ENCODE data around the gene STARD8. TPM values are rescaled to one million over a fixed set of nuclear protein-coding genes. Genes with fewer than 3 reads are reported as not detected.
"Not testable (repeated sequence)": the region's sequence is repeated elsewhere in the genome, so short reads cannot be mapped to it uniquely, and the experiment has no call there.

The STARD8 gene
- total and polyA plus RNA-seq, 5 donors, result 6.0 to 12.2 (median 10.2) TPM

DNA sequence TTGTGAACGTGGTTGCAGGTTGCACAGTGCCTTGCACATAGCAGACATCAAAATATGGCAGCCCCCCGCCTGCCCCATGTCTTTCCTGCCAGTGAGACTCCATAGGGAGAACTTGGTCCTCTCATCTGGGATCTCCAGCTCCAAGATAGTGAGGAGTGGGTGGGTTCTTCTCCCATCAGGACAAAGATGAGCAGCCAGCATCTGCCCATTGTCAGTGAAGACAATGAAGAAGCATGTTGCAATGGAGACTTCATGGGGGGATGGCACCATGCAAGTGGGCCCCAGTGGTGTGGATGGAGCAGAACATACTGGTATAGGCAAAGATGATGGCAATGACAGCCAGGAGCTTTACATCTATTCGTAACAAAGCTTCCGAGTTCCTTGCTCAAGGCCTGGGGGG is 80.2 kb downstream of the STARD8 start:
- no peak for DNase-seq
- no peak for ATAC-seq
- Histone ChIP-seq H3K27ac (ENCODE audit: low read length) (no peak overlapping the region), H3K4me1 (ENCODE audit: control insufficient read depth, insufficient read depth, low read length) (no peaks in the 10 kb centered on the region), H3K27me3 (ENCODE audit: control insufficient read depth, insufficient read depth) (no peaks in the 10 kb centered on the region), H3K4me3 (ENCODE audit: low read length) (no peak overlapping the region), H3K9me3 (ENCODE audit: control insufficient read depth, low read length) (no peaks in the 10 kb centered on the region)
- intact Hi-C loops (cut with DNase I), result no loop called here
- 94% methylated on average over 4 of the region's 4 CpGs for WGBS

DNA sequence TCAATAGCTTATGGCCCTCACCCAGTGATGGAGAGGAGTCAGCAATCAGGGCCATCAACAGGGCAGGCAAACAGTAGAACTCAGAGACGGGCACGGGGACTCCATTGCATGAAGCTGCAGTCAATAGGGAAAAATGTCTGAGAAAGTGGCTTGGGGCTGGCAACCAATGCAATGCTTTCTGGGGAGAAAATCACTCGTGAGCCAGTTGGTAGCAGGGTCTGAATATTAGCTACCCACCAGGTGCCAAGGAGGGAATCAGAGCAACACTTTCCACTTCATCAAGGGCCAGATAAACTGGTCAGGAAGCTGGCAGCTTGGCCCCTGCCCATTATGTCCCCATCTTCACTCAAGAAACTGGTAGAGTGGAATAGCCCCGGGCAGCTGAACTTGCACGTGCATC is 80.7 kb downstream of the STARD8 start:
- H3K4me1 ChIP-seq (ENCODE audit: control insufficient read depth, insufficient read depth, low read length), result no peaks in the 10 kb centered on the region
- 91% methylated on average over 5 of the region's 5 CpGs for WGBS
- no peaks in the 10 kb centered on the region for H3K27me3 ChIP-seq (ENCODE audit: control insufficient read depth, insufficient read depth)
- ATAC-seq (no peak), DNase-seq (no peak)
- no peaks in the 10 kb centered on the region for H3K9me3 ChIP-seq (ENCODE audit: control insufficient read depth, low read length)
- no peak overlapping the region for H3K27ac ChIP-seq (ENCODE audit: low read length)
- H3K4me3 ChIP-seq (ENCODE audit: low read length), result no peak overlapping the region
- intact Hi-C loops (cut with DNase I), result no loop called here

DNA sequence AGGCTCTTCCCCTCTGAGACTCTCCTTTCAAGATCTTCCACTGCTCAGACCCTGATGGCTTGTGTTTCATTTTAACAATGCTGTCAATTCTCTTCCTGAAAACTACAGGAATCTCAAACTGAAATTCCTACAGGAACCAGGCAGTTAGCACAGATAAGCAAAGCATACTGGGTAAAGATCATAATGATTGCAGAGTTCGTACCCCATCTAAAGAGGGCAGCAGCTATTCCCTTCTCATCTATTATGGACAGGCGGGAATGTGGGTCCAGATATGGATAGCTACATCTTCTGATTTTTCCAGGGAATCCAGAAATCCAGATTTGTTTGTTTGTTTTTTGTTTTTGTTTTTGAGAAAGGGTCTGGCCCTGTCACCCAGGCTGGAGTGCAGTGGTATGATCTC is 83.8 kb downstream of the STARD8 start:
- intact Hi-C loops (cut with DNase I), result no loop called here
- H3K4me1 ChIP-seq (ENCODE audit: control insufficient read depth, insufficient read depth, low read length), result no peaks in the 10 kb centered on the region
- no peak overlapping the region for H3K27ac ChIP-seq (ENCODE audit: low read length)
- DNase-seq, result no peak
- no peak for ATAC-seq
- no peaks in the 10 kb centered on the region for H3K27me3 ChIP-seq (ENCODE audit: control insufficient read depth, insufficient read depth)
- H3K9me3 ChIP-seq (ENCODE audit: control insufficient read depth, low read length), result no peaks in the 10 kb centered on the region
- H3K4me3 ChIP-seq (ENCODE audit: low read length), result no peak overlapping the region
- 52% methylated on average over 2 of the region's 2 CpGs for WGBS

DNA sequence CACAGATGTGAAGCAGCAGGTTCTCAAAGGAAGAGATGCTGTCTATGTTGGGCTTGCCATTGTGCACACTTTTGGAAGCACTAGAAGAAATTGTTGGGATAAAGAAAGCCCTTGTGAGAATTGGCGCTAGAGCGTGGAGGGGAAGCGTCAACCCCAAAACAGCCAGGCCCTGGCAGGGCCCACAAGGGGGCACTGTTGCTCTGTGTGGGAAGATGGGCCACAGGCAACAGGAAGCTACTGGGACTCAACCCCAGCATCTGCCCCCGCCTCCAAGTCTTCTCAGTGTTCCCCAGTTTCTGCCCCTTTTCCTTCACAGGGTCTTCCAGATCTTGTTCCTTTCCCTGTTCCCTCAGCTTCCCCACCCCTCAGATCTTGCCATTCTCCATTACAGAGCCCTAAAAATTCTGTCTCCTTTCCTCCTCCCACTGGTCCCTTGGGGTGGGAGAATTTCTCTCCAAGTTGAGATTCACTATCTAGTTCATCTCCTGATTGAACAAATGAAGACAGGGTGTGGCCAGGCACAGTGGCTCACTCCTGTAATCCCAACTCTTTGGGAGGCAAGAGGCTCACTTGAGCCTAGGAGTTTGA is 85.5 kb downstream of the STARD8 start:
- ATAC-seq (peak; percentile 84 to 86), DNase-seq (peak; percentile 66 to 87 (median 87))
- no peaks in the 10 kb centered on the region for H3K27me3 ChIP-seq (ENCODE audit: control insufficient read depth, insufficient read depth)
- H3K4me3 ChIP-seq (ENCODE audit: low read length), result no peak overlapping the region
- no peak overlapping the region for H3K27ac ChIP-seq (ENCODE audit: low read length)
- H3K4me1 ChIP-seq (ENCODE audit: control insufficient read depth, insufficient read depth, low read length), result no peaks in the 10 kb centered on the region
- 11% methylated on average over 4 of the region's 4 CpGs for WGBS
- H3K9me3 ChIP-seq (ENCODE audit: control insufficient read depth, low read length), result no peaks in the 10 kb centered on the region
- intact Hi-C loops (cut with DNase I), result loop anchor here in 2 of 4 donors (2.0 kb wide), 1 partner anchor 76 kb away; no protein-coding TSS in a partner anchor

DNA sequence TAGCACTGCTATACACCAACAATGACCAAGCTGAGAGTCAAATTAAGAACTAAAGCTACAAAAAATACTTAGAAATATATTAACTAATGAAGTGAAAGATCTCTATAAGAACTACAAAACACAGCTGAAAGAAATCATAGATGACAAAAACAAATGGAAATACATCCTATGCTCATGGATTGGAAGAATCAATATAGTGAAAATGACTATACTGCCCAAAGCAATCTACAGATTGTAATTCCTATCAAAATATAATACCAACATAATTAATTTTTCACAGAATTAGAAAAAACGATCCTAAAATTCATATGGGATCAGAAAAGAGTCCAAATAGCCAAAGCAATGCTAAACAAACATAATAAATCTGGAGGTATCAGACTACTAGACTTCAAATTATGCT is 87.8 kb downstream of the STARD8 start:
- intact Hi-C loops (cut with DNase I), result no loop called here
- ATAC-seq, result no peak

DNA sequence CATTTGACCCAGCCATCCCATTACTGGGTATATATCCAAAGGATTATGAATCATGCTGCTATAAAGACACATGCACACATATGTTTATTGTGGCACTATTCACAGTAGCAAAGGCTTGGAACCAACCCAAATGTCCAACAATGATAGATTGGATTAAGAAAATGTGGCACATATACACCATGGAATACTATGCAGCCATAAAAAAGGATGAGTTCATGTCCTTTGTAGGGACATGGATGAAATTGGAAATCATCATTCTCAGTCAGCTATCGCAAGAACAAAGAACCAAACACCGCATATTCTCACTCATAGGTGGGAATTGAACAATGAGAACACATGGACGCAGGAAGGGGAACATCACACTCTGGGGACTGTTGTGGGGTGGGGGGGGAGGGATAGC is 94.4 kb downstream of the STARD8 start:
- H3K4me1 ChIP-seq (ENCODE audit: control insufficient read depth, insufficient read depth, low read length); ATAC-seq; H3K4me3 ChIP-seq (ENCODE audit: low read length); H3K27me3 ChIP-seq (ENCODE audit: control insufficient read depth, insufficient read depth); H3K9me3 ChIP-seq (ENCODE audit: control insufficient read depth, low read length); intact Hi-C loops (cut with DNase I); DNase-seq; H3K27ac ChIP-seq (ENCODE audit: low read length): not testable (repeated sequence)
- 90% methylated on average over 3 of the region's 3 CpGs for WGBS

More for the DNA sequence above, 87.8 kb downstream of the STARD8 start:
- H3K9me3 ChIP-seq (ENCODE audit: control insufficient read depth, low read length), result no peaks in the 10 kb centered on the region
- no peaks in the 10 kb centered on the region for H3K27me3 ChIP-seq (ENCODE audit: control insufficient read depth, insufficient read depth)
- H3K4me3 ChIP-seq (ENCODE audit: low read length), result no peak overlapping the region
- H3K27ac ChIP-seq (ENCODE audit: low read length), result no peak overlapping the region
- WGBS, result 49% methylated on average over 1 of the region's 1 CpG
- DNase-seq, result no peak
- H3K4me1 ChIP-seq (ENCODE audit: control insufficient read depth, insufficient read depth, low read length), result no peaks in the 10 kb centered on the region

DNA sequence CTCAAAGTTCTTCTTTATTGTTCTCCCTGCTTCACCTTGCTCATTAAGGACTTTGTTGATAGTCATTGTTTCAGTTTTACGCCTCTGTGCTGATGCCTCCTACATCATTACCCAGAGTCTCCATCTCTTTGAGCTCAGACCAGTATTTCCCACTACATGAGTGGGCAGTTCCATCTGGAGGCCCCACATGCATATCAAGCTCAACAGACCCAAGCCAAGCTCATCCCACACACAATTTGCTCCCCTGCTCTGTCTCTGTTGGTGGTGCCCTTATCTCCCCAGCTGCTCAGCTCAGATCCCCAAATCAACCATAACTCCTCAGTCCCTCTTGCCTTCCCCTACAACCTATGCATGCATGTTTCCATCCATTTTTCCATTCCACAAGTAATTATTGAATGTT is 96.3 kb downstream of the STARD8 start:
- peaks cover 2% of the 10 kb centered on the region for H3K4me1 ChIP-seq (ENCODE audit: control insufficient read depth, insufficient read depth, low read length)
- WGBS, result 87% methylated on average over 1 of the region's 1 CpG
- H3K27ac ChIP-seq (ENCODE audit: low read length), result no peak overlapping the region
- H3K9me3 ChIP-seq (ENCODE audit: control insufficient read depth, low read length), result no peaks in the 10 kb centered on the region
- intact Hi-C loops (cut with DNase I), result no loop called here
- H3K27me3 ChIP-seq (ENCODE audit: control insufficient read depth, insufficient read depth), result no peaks in the 10 kb centered on the region
- ATAC-seq (no peak), DNase-seq (no peak)
- no peak overlapping the region for H3K4me3 ChIP-seq (ENCODE audit: low read length)

DNA sequence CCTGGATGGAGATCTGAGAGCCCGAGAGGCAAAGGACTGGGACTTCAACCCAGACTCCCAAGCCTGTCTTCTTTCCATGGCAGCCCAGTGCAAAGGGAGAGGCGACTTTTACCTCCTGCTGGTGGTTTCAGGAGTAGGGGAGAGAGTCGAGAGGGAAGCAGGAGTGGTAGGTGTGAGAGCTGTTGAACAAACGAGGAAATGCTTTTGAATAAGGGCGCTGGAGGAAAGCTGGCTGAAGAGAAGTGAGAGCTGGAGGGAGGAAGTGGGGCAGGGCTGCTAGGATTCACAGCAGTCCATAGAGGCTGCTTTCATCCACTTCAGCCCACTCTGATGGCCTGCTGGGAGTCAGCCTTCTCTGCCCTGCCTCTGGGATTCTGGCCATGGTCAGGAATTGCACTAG is 99.5 kb downstream of the STARD8 start:
- Histone ChIP-seq H3K9me3 (ENCODE audit: control insufficient read depth, low read length) (no peaks in the 10 kb centered on the region), H3K4me1 (ENCODE audit: control insufficient read depth, insufficient read depth, low read length) (peaks cover 2% of the 10 kb centered on the region), H3K4me3 (ENCODE audit: low read length) (no peak overlapping the region), H3K27ac (ENCODE audit: low read length) (no peak overlapping the region), H3K27me3 (ENCODE audit: control insufficient read depth, insufficient read depth) (no peaks in the 10 kb centered on the region)
- 65% methylated on average over 5 of the region's 5 CpGs for WGBS
- no peak for DNase-seq
- intact Hi-C loops (cut with DNase I), result no loop called here
- ATAC-seq, result no peak

DNA sequence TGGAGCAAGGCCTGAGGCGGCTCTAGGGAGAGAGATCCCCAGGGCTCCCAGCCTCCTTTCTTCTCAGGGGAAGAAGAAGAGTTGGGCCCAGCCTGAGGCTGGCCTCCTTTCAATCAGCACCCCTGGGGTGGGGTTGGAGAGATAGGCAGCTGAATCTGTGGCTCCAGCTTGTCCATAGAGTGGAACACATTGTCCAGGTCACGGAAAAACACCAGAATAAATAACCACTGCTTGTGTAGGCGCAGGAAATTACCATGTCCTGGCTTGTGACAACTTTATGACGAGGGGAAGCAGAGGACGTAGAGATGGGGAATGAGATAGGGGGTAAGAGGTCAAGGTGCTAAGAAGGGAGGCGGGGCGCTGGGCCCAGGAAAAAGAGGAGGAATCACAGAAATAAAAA is 100.6 kb downstream of the STARD8 start:
- no peaks in the 10 kb centered on the region for H3K27me3 ChIP-seq (ENCODE audit: control insufficient read depth, insufficient read depth)
- intact Hi-C loops (cut with DNase I), result no loop called here
- no peak overlapping the region for H3K4me3 ChIP-seq (ENCODE audit: low read length)
- DNase-seq (no peak), ATAC-seq (peak in 1 of 2 donors; percentile 31)
- WGBS, result 82% methylated on average over 7 of the region's 7 CpGs
- no peaks in the 10 kb centered on the region for H3K9me3 ChIP-seq (ENCODE audit: control insufficient read depth, low read length)
- no peak overlapping the region for H3K27ac ChIP-seq (ENCODE audit: low read length)
- H3K4me1 ChIP-seq (ENCODE audit: control insufficient read depth, insufficient read depth, low read length), result peaks cover 2% of the 10 kb centered on the region

DNA sequence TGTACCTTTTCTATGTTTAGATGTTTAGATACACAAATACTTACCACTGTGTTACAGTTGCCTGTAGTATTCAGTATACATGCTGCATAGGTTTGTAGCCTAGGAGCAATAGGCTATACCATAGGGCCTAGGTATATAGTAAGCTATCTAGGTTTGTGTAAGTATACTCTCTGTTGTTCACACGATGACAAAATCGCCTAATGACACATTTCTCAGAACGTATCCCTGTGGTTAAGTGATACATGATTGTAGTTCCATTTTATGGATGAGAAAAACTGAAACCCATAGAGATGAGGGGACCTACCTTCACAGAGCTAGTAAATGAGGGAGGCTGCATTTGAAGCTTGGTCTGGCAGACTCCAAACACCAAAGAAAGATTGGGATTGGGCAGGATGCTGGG is 102.0 kb downstream of the STARD8 start:
- H3K4me1 ChIP-seq (ENCODE audit: control insufficient read depth, insufficient read depth, low read length), result peaks cover 2% of the 10 kb centered on the region
- no peak overlapping the region for H3K27ac ChIP-seq (ENCODE audit: low read length)
- no peak overlapping the region for H3K4me3 ChIP-seq (ENCODE audit: low read length)
- WGBS, result 93% methylated on average over 3 of the region's 3 CpGs
- H3K9me3 ChIP-seq (ENCODE audit: control insufficient read depth, low read length), result no peaks in the 10 kb centered on the region
- DNase-seq (no peak), ATAC-seq (no peak)
- H3K27me3 ChIP-seq (ENCODE audit: control insufficient read depth, insufficient read depth), result no peaks in the 10 kb centered on the region
- intact Hi-C loops (cut with DNase I), result no loop called here

DNA sequence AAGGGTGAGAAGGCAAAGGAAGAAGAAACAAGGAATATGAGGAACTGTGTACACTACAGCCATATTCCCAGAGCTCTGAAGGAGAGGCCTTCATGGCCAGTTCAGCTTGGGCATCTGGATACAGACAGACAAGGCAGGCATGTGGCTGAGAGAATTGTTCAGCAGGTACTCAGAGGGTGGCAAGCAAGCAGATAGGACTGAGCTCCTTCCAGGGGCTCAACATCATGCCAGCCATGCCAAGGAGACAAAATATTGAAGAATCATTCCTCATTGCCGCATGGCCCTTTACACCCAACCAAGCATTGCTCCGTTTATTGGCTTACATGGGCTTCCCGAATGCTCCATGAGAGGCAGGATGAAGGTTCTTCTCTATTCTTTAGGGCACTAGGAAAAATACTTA is 102.8 kb downstream of the STARD8 start:
- intact Hi-C loops (cut with DNase I), result no loop called here
- ATAC-seq (no peak), DNase-seq (no peak)
- Histone ChIP-seq H3K27ac (ENCODE audit: low read length) (no peak overlapping the region), H3K4me1 (ENCODE audit: control insufficient read depth, insufficient read depth, low read length) (peaks cover 2% of the 10 kb centered on the region), H3K27me3 (ENCODE audit: control insufficient read depth, insufficient read depth) (no peaks in the 10 kb centered on the region), H3K9me3 (ENCODE audit: control insufficient read depth, low read length) (no peaks in the 10 kb centered on the region), H3K4me3 (ENCODE audit: low read length) (no peak overlapping the region)
- WGBS, result 97% methylated on average over 3 of the region's 3 CpGs

DNA sequence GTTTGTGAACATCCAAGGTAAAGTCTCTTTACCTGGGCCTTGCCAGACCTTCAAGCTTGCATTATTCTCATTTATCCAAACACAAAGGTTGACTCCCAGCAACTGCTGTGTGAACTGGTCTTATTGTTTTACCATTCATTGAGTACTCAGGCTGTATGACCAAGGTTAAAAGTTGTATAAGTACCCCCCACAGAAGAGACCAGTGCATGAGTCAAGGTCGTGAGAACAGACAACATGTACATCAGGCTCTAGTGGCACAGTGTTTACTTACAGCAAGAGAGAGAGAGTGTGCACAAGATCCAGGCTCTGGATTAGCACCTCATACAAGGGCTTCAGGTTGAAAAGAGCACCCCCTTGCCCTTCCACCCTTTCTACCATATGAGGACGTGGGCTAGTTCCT is 103.9 kb downstream of the STARD8 start:
- no peak overlapping the region for H3K4me3 ChIP-seq (ENCODE audit: low read length)
- intact Hi-C loops (cut with DNase I), result no loop called here
- ATAC-seq (no peak), DNase-seq (no peak)
- WGBS, result 69% methylated on average over 2 of the region's 2 CpGs
- no peak overlapping the region for H3K27ac ChIP-seq (ENCODE audit: low read length)
- peaks cover 2% of the 10 kb centered on the region for H3K4me1 ChIP-seq (ENCODE audit: control insufficient read depth, insufficient read depth, low read length)
- H3K27me3 ChIP-seq (ENCODE audit: control insufficient read depth, insufficient read depth), result no peaks in the 10 kb centered on the region
- H3K9me3 ChIP-seq (ENCODE audit: control insufficient read depth, low read length), result no peaks in the 10 kb centered on the region

Data from right cardiac atrium (tissue), 5 donors.